ENCODE data around the gene BACH2. TPM values are rescaled to one million over a fixed set of nuclear protein-coding genes. Genes with fewer than 3 reads are reported as not detected.

Gene BACH2
- polyA plus RNA-seq, 2 of the 4 experiments (the other 2 are of a cell fraction) = 0.01 to 0.36 TPM

GRCh38 chr6:90095145-90095544, 201.5 kb downstream of the BACH2 start:
- Histone ChIP-seq H3K4me3 (no peak overlapping the region), H3K27ac (no peak overlapping the region), H3K4me2 (no peak overlapping the region), H3K9me3 (no peaks in the 10 kb centered on the region), H3K4me1 (no peaks in the 10 kb centered on the region)
- DNase-seq (ENCODE audit: low read depth in 1 of 2, low spot score in 1 of 2) = no peak
- WGBS (ENCODE audit: missing lambda C conversion rate) = 41% methylated on average over 2 of the region's 2 CpGs
- POLR2A ChIA-PET = no interaction called here
- FAIRE-seq = no peak
- no peak for ATAC-seq
- CTCF ChIA-PET = interaction anchor here (0.7 kb wide), 1 partner anchor 32 kb away, joined by 3 read pairs; no protein-coding TSS in a partner anchor
- TF ChIP-seq RFX5 (IDR thresholded peaks at IDR 0.05) (no peak), PBX3 (IDR thresholded peaks at IDR 0.05) (no peak), ATOH8 (CRISPR knock-in tag; IDR thresholded peaks at IDR 0.05; ENCODE audit: low read depth) (no peak), MAX (IDR thresholded peaks at IDR 0.05) (no peak), BCL3 (IDR thresholded peaks at IDR 0.05) (no peak), BHLHE40 (IDR thresholded peaks at IDR 0.05; ENCODE audit: low read depth, low read length) (no peak), ZNF302 (CRISPR knock-in tag; IDR thresholded peaks at IDR 0.05) (no peak), CEBPB (IDR thresholded peaks at IDR 0.05) (no peak), CBX2 (IDR thresholded peaks at IDR 0.05; ENCODE audit: borderline replicate concordance, low read depth) (no peak), NR3C1 (IDR thresholded peaks at IDR 0.05) (no peak), HES2 (IDR thresholded peaks at IDR 0.05) (no peak), HDAC2 (IDR thresholded peaks at IDR 0.05) (no peak), ZSCAN20 (CRISPR knock-in tag; IDR thresholded peaks at IDR 0.05) (no peak), HOXB5 (CRISPR knock-in tag; IDR thresholded peaks at IDR 0.05) (no peak), MAFK (IDR thresholded peaks at IDR 0.05; ENCODE audit: partially characterized antibody) (no peak), RARB (CRISPR knock-in tag; IDR thresholded peaks at IDR 0.05) (no peak), CBX8 (IDR thresholded peaks at IDR 0.05) (no peak)

GRCh38 chr6:90093558-90094073, 203.0 kb downstream of the BACH2 start:
- no peaks in the 10 kb centered on the region for H3K9me3 ChIP-seq
- POLR2A ChIA-PET = no interaction called here
- FAIRE-seq = no peak
- WGBS (ENCODE audit: missing lambda C conversion rate) = 63% methylated on average over 3 of the region's 3 CpGs
- DNase-seq (ENCODE audit: low read depth in 1 of 2, low spot score in 1 of 2) = no peak
- no peaks in the 10 kb centered on the region for H3K4me1 ChIP-seq
- TF ChIP-seq FOXS1 (CRISPR knock-in tag; IDR thresholded peaks at IDR 0.05) (no peak), EP300 (IDR thresholded peaks at IDR 0.05) (no peak), HMGXB4 (CRISPR knock-in tag; IDR thresholded peaks at IDR 0.05; ENCODE audit: borderline replicate concordance) (no peak), FOSB (CRISPR knock-in tag; IDR thresholded peaks at IDR 0.05) (no peak), KDM1A (IDR thresholded peaks at IDR 0.05; ENCODE audit: low read depth) (no peak), ZSCAN20 (CRISPR knock-in tag; IDR thresholded peaks at IDR 0.05) (no peak), CBX8 (IDR thresholded peaks at IDR 0.05) (no peak), HEYL (CRISPR knock-in tag; IDR thresholded peaks at IDR 0.05) (no peak), ELK1 (IDR thresholded peaks at IDR 0.05; ENCODE audit: low read depth, low read length) (no peak), ZFP36 (IDR thresholded peaks at IDR 0.05; ENCODE audit: borderline replicate concordance, partially characterized antibody) (no peak), NPAS2 (CRISPR knock-in tag; IDR thresholded peaks at IDR 0.05; ENCODE audit: borderline replicate concordance) (no peak), NR3C1 (IDR thresholded peaks at IDR 0.05) (no peak), CEBPB (IDR thresholded peaks at IDR 0.05) (no peak), HOXB5 (CRISPR knock-in tag; IDR thresholded peaks at IDR 0.05) (no peak)
- H3K27ac ChIP-seq = no peak overlapping the region
- ATAC-seq = no peak
- CTCF ChIA-PET = interaction anchor here (1.1 kb wide), 1 partner anchor 153 kb away, joined by 3 read pairs; no protein-coding TSS in a partner anchor
- no peak overlapping the region for H3K4me2 ChIP-seq
- H3K4me3 ChIP-seq = no peak overlapping the region
